Panc1 (cell line): Measurements from ENCODE around the gene MAST4. TPM values are rescaled to one million over a fixed set of nuclear protein-coding genes. Genes with fewer than 3 reads are reported as not detected.

Experiments
- ATAC-seq: fragments of 200-7000 bp; cut with Tn5 transposase; 2 replicates; pipeline ENCODE4 v1.9.1; 2020; ENCODE audit warnings: mild to moderate bottlenecking, moderate library complexity
- BruUV-seq: library from RNA; stranded (reverse); fragments of 400-500 nt; replicated peaks from 2 replicates; lab custom pipeline; 2021; lab: Mats Ljungman, UMichigan
- CTCF ChIA-PET: fragments of 300-600 bp; sonication (Branson Sonifier 250); formaldehyde crosslinking; loops from one replicate; lab custom pipeline; 2022; ENCODE audit warnings: antibody characterized with exemption; lab: Charles Lee
- POLR2A ChIA-PET: fragments of 300-600 bp; sonication (Branson Sonifier 250); formaldehyde crosslinking; loops from one replicate; lab custom pipeline; 2022; ENCODE audit warnings: antibody characterized with exemption; lab: Charles Lee
- DNase-seq: peaks from one replicate; pipeline ENCODE4 v3.0.0-alpha.2; 2010; ENCODE audit warnings: low read depth, low spot score
- H3K27ac ChIP-seq: 2 replicates; pipeline ENCODE4 v1.5.1; 2011; ENCODE audit warnings: mild to moderate bottlenecking, low read length, inconsistent platforms
- H3K27me3 ChIP-seq: fragments of 200-500 bp; sonication (Bioruptor generic); 2 replicates; pipeline ENCODE4 v1.6.0; 2014; ENCODE audit warnings: low read length, inconsistent platforms; ENCODE audit not compliant: control insufficient read depth, insufficient read depth
- H3K36me3 ChIP-seq: fragments of 200-500 bp; sonication (Bioruptor generic); 2 replicates; pipeline ENCODE4 v1.5.1; 2014; ENCODE audit warnings: inconsistent platforms, mild to moderate bottlenecking, low read length, moderate library complexity; ENCODE audit not compliant: control insufficient read depth, insufficient read depth
- H3K4me1 ChIP-seq: 2 replicates; pipeline ENCODE4 v1.5.1; 2011; ENCODE audit warnings: inconsistent platforms, mild to moderate bottlenecking, low read length, moderate library complexity; ENCODE audit not compliant: control insufficient read depth, insufficient read depth
- H3K4me3 ChIP-seq, 2 experiments: 2 replicates each; pipeline ENCODE4 v1.5.1; 2011 to 2012; ENCODE audit warnings: low read depth in 2 of 2, low read length in 2 of 2, mild to moderate bottlenecking in 2 of 2, inconsistent platforms in 1 of 2, moderate library complexity in 1 of 2
- H3K9me3 ChIP-seq: fragments of 200-500 bp; sonication (Bioruptor generic); 2 replicates; pipeline ENCODE4 v1.5.1; 2014; ENCODE audit warnings: low read depth, mild to moderate bottlenecking, inconsistent platforms, low read length, moderate library complexity; ENCODE audit not compliant: control insufficient read depth, insufficient read depth
- CTCF ChIP-seq: fragments of 450-650 bp; IDR thresholded peaks from 2 replicates; pipeline ENCODE4 v1.5.1; 2017; ENCODE audit warnings: mild to moderate bottlenecking
- POLR2AphosphoS5 ChIP-seq: IDR thresholded peaks from 2 replicates; pipeline ENCODE4 v1.6.1; 2012; ENCODE audit warnings: mild to moderate bottlenecking, low read depth, low read length, moderate library complexity
- REST ChIP-seq, 2 experiments: IDR thresholded peaks; 2 replicates each; pipeline ENCODE4 v1.6.1; 2011 to 2012; ENCODE audit warnings: low read depth in 2 of 2, control low read depth in 1 of 2, low read length in 1 of 2, mild to moderate bottlenecking in 1 of 2, moderate library complexity in 1 of 2; ENCODE audit not compliant: insufficient read depth in 1 of 2
- SIN3A ChIP-seq: IDR thresholded peaks from 2 replicates; pipeline ENCODE4 v1.6.1; 2012; ENCODE audit warnings: low read depth, mild to moderate bottlenecking, low read length, moderate library complexity, borderline replicate concordance; ENCODE audit not compliant: insufficient read depth
- TCF7L2 ChIP-seq: IDR thresholded peaks from 2 replicates; pipeline ENCODE4 v1.6.1; 2011; ENCODE audit warnings: mild to moderate bottlenecking, low read depth, low read length, inconsistent platforms
- in situ Hi-C: cut with HindIII; loops from 2 replicates; pipeline ENCODE4 v1.10.0; 2016; ENCODE audit warnings: low sequenced_read_pairs, low pct_unique_long_range_greater_than_20kb
- intact Hi-C: fragments of 100-400 bp; cut with micrococcal nuclease; formaldehyde crosslinking; loops from one replicate; pipeline ENCODE4 v1.10.0; 2022; ENCODE audit not compliant: unreplicated experiment
- total RNA-seq: library from RNA; stranded (reverse); gene quantifications from one replicate; pipeline ENCODE4 v1.2.1, GENCODE V29; 2021; ENCODE audit not compliant: unreplicated experiment

MAST4 gene
- total RNA-seq, 1 experiment from 2014 or later: 1.8 TPM

- H3K4me1 ChIP-seq: no peaks in the 10 kb centered on the region
- TF ChIP-seq SIN3A: no peak
- no peak for TF ChIP-seq REST (IDR thresholded peaks at IDR 0.05; ENCODE audit: insufficient read depth in 1 of 2, low read depth in 2 of 2, low read length in 1 of 2)
- no peak for TF ChIP-seq POLR2AphosphoS5
- TF ChIP-seq TCF7L2: no peak
- no peak for TF ChIP-seq CTCF
- no peak overlapping the region for H3K27ac ChIP-seq
- H3K36me3 ChIP-seq: no peaks in the 10 kb centered on the region
- H3K27me3 ChIP-seq: no peaks in the 10 kb centered on the region
- no TSS peak for BruUV-seq
- intact Hi-C loops: no loop called here
- no peaks in the 10 kb centered on the region for H3K9me3 ChIP-seq
- no peak for DNase-seq
- ChIA-PET CTCF (no interaction called here), POLR2A (no interaction called here)
- in situ Hi-C loops: no loop called here
- H3K4me3 ChIP-seq: no peak overlapping the region
- no peak for ATAC-seq
Measured at GRCh38 chr5:66931651-66932050, 335.5 kb downstream of the MAST4 start.

DNA sequence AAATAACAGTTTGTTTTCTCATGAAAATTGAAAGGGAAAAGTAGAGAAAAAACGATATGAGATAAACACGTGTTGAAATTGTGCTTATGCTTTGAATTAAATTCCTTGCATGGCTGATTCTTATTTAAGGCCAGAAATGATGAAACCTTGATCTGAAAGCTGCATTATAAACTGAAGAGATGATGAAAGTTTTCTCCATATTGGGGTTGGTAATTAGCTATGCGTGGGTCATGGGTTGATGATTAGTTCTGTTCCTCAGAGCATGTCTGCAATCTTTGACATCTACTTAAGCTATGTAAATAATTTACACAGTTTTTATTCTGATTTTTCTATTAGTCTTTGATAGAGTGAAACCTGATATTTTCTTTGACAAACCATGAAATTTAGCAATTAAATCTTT lies 336.3 kb downstream of the MAST4 start:
- BruUV-seq: no TSS peak
- no peak overlapping the region for H3K27ac ChIP-seq
- intact Hi-C loops (no loop called here), in situ Hi-C loops (no loop called here)
- H3K4me1 ChIP-seq: no peaks in the 10 kb centered on the region
- no peaks in the 10 kb centered on the region for H3K27me3 ChIP-seq
- TF ChIP-seq REST (IDR thresholded peaks at IDR 0.05; ENCODE audit: insufficient read depth in 1 of 2, low read depth in 2 of 2, low read length in 1 of 2): no peak
- no peaks in the 10 kb centered on the region for H3K36me3 ChIP-seq
- ATAC-seq (no peak), DNase-seq (no peak)
- H3K9me3 ChIP-seq: no peaks in the 10 kb centered on the region
- POLR2A ChIA-PET: no interaction called here
- no peak overlapping the region for H3K4me3 ChIP-seq
- CTCF ChIA-PET: no interaction called here
